SK-N-SH treated with all-trans-retinoic acid at 6 μM for 48 hours (cell line): ENCODE measurements around the gene TTC28.

ENCODE experiments used
- ATAC-seq: fragments of 200-7000 bp; cut with Tn5 transposase; 3 replicates; pipeline ENCODE4 v1.9.1; 2020; ENCODE audit warnings: mild to moderate bottlenecking, moderate library complexity
- BACH2 ChIP-seq: fragments of 250-450 bp; sonication (Bioruptor Pico); IDR thresholded peaks from 2 replicates; pipeline ENCODE4 v1.9.0; 2021; ENCODE audit warnings: mild to moderate bottlenecking, borderline replicate concordance
- CREB5 ChIP-seq: fragments of 250-450 bp; sonication (Bioruptor Pico); IDR thresholded peaks from 2 replicates; pipeline ENCODE4 v1.5.1; 2020; ENCODE audit warnings: low read depth, mild to moderate bottlenecking, moderate library complexity
- ESRRG ChIP-seq: fragments of 250-450 bp; sonication (Bioruptor Pico); IDR thresholded peaks from 2 replicates; pipeline ENCODE4 v1.6.1; 2021; ENCODE audit warnings: mild to moderate bottlenecking
- GLIS3 ChIP-seq: fragments of 250-450 bp; sonication (Bioruptor Pico); IDR thresholded peaks from 2 replicates; pipeline ENCODE4 v1.5.0; 2020; ENCODE audit warnings: mild to moderate bottlenecking, moderate library complexity
- PATZ1 ChIP-seq: fragments of 250-450 bp; sonication (Bioruptor Pico); IDR thresholded peaks from 2 replicates; pipeline ENCODE4 v1.8.0; 2020; ENCODE audit warnings: mild to moderate bottlenecking, moderate library complexity, borderline replicate concordance
- POU6F1 ChIP-seq: fragments of 250-450 bp; sonication (Bioruptor Pico); IDR thresholded peaks from 2 replicates; pipeline ENCODE4 v1.8.0; 2021; ENCODE audit warnings: low read depth, mild to moderate bottlenecking, moderate library complexity, borderline replicate concordance
- PPARA ChIP-seq: fragments of 250-450 bp; sonication (Bioruptor Pico); IDR thresholded peaks from 2 replicates; pipeline ENCODE4 v1.5.0; 2020; ENCODE audit warnings: mild to moderate bottlenecking, borderline replicate concordance
- RARB ChIP-seq: fragments of 250-450 bp; sonication (Bioruptor Pico); IDR thresholded peaks from 2 replicates; pipeline ENCODE4 v1.8.0; 2021; ENCODE audit warnings: mild to moderate bottlenecking, moderate library complexity
- SNAI2 ChIP-seq: fragments of 250-450 bp; sonication (Bioruptor Pico); IDR thresholded peaks from 2 replicates; pipeline ENCODE4 v1.5.0; 2020; ENCODE audit warnings: mild to moderate bottlenecking, moderate library complexity
- TCF4 ChIP-seq: fragments of 250-450 bp; sonication (Bioruptor Pico); IDR thresholded peaks from 2 replicates; pipeline ENCODE4 v1.8.0; 2021; ENCODE audit warnings: mild to moderate bottlenecking, moderate library complexity, borderline replicate concordance
- TSHZ2 ChIP-seq: fragments of 250-450 bp; sonication (Bioruptor Pico); IDR thresholded peaks from 2 replicates; pipeline ENCODE4 v1.5.0; 2020; ENCODE audit warnings: mild to moderate bottlenecking, moderate library complexity
- ZC3H10 ChIP-seq: fragments of 250-450 bp; sonication (Bioruptor Pico); IDR thresholded peaks from 2 replicates; pipeline ENCODE4 v1.5.1; 2021; ENCODE audit warnings: mild to moderate bottlenecking, moderate library complexity
- ZFP3 ChIP-seq: fragments of 250-450 bp; sonication (Bioruptor Pico); IDR thresholded peaks from 2 replicates; pipeline ENCODE4 v1.5.0; 2020; ENCODE audit warnings: mild to moderate bottlenecking, moderate library complexity
- ZFP30 ChIP-seq: fragments of 450-650 bp; formaldehyde crosslinking; IDR thresholded peaks from 2 replicates; pipeline ENCODE4 v1.5.0; 2022; ENCODE audit warnings: mild to moderate bottlenecking, moderate library complexity
- ZNF8 ChIP-seq: fragments of 450-650 bp; formaldehyde crosslinking; IDR thresholded peaks from 2 replicates; pipeline ENCODE4 v1.5.0; 2020; ENCODE audit warnings: mild to moderate bottlenecking, moderate library complexity

TTC28 gene

GRCh38 chr22:28024422-28024888 lies 655.2 kb downstream of the TTC28 start (continued):
- TF ChIP-seq TSHZ2 (CRISPR knock-in tag): no peak
- TF ChIP-seq RARB (CRISPR knock-in tag): no peak

- no peak for ATAC-seq
- TF ChIP-seq GLIS3 (CRISPR knock-in tag) (no peak), SNAI2 (no peak), POU6F1 (CRISPR knock-in tag) (no peak), ZC3H10 (CRISPR knock-in tag) (no peak), TCF4 (no peak), PPARA (no peak)
These were observed 655.9 kb downstream of the TTC28 start for GRCh38 chr22:28023774-28024173.

GRCh38 chr22:28023036-28023435 lies 656.6 kb downstream of the TTC28 start:
- ATAC-seq: no peak
- TF ChIP-seq ESRRG (CRISPR knock-in tag): no peak
- TF ChIP-seq TCF4: no peak
- no peak for TF ChIP-seq RARB (CRISPR knock-in tag)
- TF ChIP-seq CREB5 (CRISPR knock-in tag): no peak
- TF ChIP-seq GLIS3 (CRISPR knock-in tag): no peak
- TF ChIP-seq BACH2: no peak
- TF ChIP-seq PATZ1 (CRISPR knock-in tag): no peak

GRCh38 chr22:28021998-28022660 lies 657.5 kb downstream of the TTC28 start:
- no peak for ATAC-seq
- TF ChIP-seq ZNF8 (CRISPR knock-in tag) (no peak), ZFP3 (CRISPR knock-in tag) (no peak), SNAI2 (no peak), ZC3H10 (CRISPR knock-in tag) (no peak), RARB (CRISPR knock-in tag) (no peak), ZFP30 (no peak), POU6F1 (CRISPR knock-in tag) (no peak), PATZ1 (CRISPR knock-in tag) (no peak), CREB5 (CRISPR knock-in tag) (no peak), TSHZ2 (CRISPR knock-in tag) (no peak)
- TF ChIP-seq, all 23 proteins: peak for 0
